GM23338 (cell line): ENCODE data around the gene ZNF518A. TPM values are rescaled to one million over a fixed set of nuclear protein-coding genes. Genes with fewer than 3 reads are reported as not detected.

Experiments used
- ATAC-seq: fragments of 200-7000 bp; cut with Tn5 transposase; 3 replicates; pipeline ENCODE4 v1.9.1; 2020
- DNase-seq: peaks from one replicate; pipeline ENCODE4 v3.0.0-alpha.2; 2015; ENCODE audit warnings: low spot score
- H2AFZ ChIP-seq: fragments of 200-600 bp; sonication (generic); 2 replicates; pipeline ENCODE4 v1.8.0; 2016; ENCODE audit warnings: antibody characterized with exemption, mild to moderate bottlenecking, moderate library complexity
- H3F3A ChIP-seq: fragments of 200-600 bp; sonication (generic); replicated peaks from 2 replicates; pipeline ENCODE4 v1.8.0; 2017; ENCODE audit warnings: antibody characterized with exemption, mixed run types, low read depth
- H3K27ac ChIP-seq: fragments of 200-600 bp; sonication (generic); 2 replicates; pipeline ENCODE4 v1.6.1; 2016; ENCODE audit warnings: low read depth
- H3K27me3 ChIP-seq: fragments of 200-600 bp; sonication (generic); 2 replicates; pipeline ENCODE4 v1.8.0; 2016; ENCODE audit warnings: mild to moderate bottlenecking, mixed run types, moderate library complexity; ENCODE audit not compliant: insufficient read depth
- H3K36me3 ChIP-seq: fragments of 200-600 bp; sonication (generic); 2 replicates; pipeline ENCODE4 v1.8.0; 2016; ENCODE audit warnings: mild to moderate bottlenecking; ENCODE audit not compliant: insufficient read depth
- H3K4me1 ChIP-seq: fragments of 200-600 bp; sonication (generic); 2 replicates; pipeline ENCODE4 v1.8.0; 2016; ENCODE audit warnings: mild to moderate bottlenecking, moderate library complexity; ENCODE audit not compliant: insufficient read depth
- H3K4me2 ChIP-seq: fragments of 200-600 bp; sonication (generic); 2 replicates; pipeline ENCODE4 v1.7.1; 2017; ENCODE audit warnings: mixed run types
- H3K4me3 ChIP-seq: fragments of 200-600 bp; sonication (generic); 2 replicates; pipeline ENCODE4 v1.6.1; 2016; ENCODE audit warnings: mixed run types
- H3K79me2 ChIP-seq: fragments of 200-600 bp; sonication (generic); replicated peaks from 2 replicates; pipeline ENCODE4 v1.8.0; 2017; ENCODE audit warnings: mild to moderate bottlenecking; ENCODE audit not compliant: insufficient read depth
- H3K9me2 ChIP-seq: fragments of 200-600 bp; sonication (generic); 2 replicates; pipeline ENCODE4 v1.8.0; 2017; ENCODE audit not compliant: insufficient read depth
- H4K20me1 ChIP-seq: fragments of 200-600 bp; sonication (generic); replicated peaks from 2 replicates; pipeline ENCODE4 v1.8.0; 2017; ENCODE audit warnings: mild to moderate bottlenecking; ENCODE audit not compliant: insufficient read depth
- H3K27ac Mint-ChIP-seq: 2 replicates; pipeline ENCODE4 v1.8.0; 2020; ENCODE audit warnings: inconsistent platforms, mild to moderate bottlenecking, moderate library complexity, mixed read lengths
- H3K27me3 Mint-ChIP-seq: 3 replicates; pipeline ENCODE4 v1.8.0; 2022; ENCODE audit warnings: low read depth, mild to moderate bottlenecking, moderate library complexity, mixed read lengths, inconsistent platforms; ENCODE audit not compliant: insufficient read depth, poor library complexity
- H3K36me3 Mint-ChIP-seq: 3 replicates; pipeline ENCODE4 v1.8.0; 2021; ENCODE audit warnings: low read depth, mild to moderate bottlenecking, inconsistent platforms, moderate library complexity, mixed read lengths
- H3K4me1 Mint-ChIP-seq: 3 replicates; pipeline ENCODE4 v1.8.0; 2020; ENCODE audit warnings: mild to moderate bottlenecking, inconsistent platforms, mixed read lengths
- H3K4me3 Mint-ChIP-seq: 3 replicates; pipeline ENCODE4 v1.8.0; 2021; ENCODE audit warnings: moderate library complexity, mild to moderate bottlenecking, inconsistent platforms, mixed read lengths
- H3K9me3 Mint-ChIP-seq: 3 replicates; pipeline ENCODE4 v1.8.0; 2020; ENCODE audit warnings: moderate library complexity, mild to moderate bottlenecking, inconsistent platforms, mixed read lengths
- CREB1 ChIP-seq: fragments of 250-450 bp; sonication (Bioruptor Pico); IDR thresholded peaks from 2 replicates; pipeline ENCODE4 v1.5.0; 2020; ENCODE audit warnings: low read depth, mild to moderate bottlenecking, moderate library complexity
- JUNB ChIP-seq: IDR thresholded peaks from one replicate; pipeline ENCODE4 v1.6.1; 2016; ENCODE audit warnings: antibody characterized with exemption; ENCODE audit not compliant: unreplicated experiment
- POLR2AphosphoS5 ChIP-seq: IDR thresholded peaks from 2 replicates; pipeline ENCODE4 v1.6.1; 2016; ENCODE audit warnings: antibody characterized with exemption, low read depth
- REST ChIP-seq: IDR thresholded peaks from one replicate; pipeline ENCODE4 v1.6.1; 2018; ENCODE audit warnings: antibody characterized with exemption; ENCODE audit not compliant: unreplicated experiment
- ZNF331 ChIP-seq: fragments of 250-450 bp; sonication (Bioruptor Pico); IDR thresholded peaks from 2 replicates; pipeline ENCODE4 v1.5.0; 2020; ENCODE audit warnings: low read depth, mild to moderate bottlenecking, moderate library complexity
- ZNF462 ChIP-seq: fragments of 250-450 bp; sonication (Bioruptor Pico); IDR thresholded peaks from 2 replicates; pipeline ENCODE4 v1.5.0; 2020; ENCODE audit warnings: mild to moderate bottlenecking, moderate library complexity
- polyA plus RNA-seq: library from polyadenylated mRNA; unstranded; fragments of >200 nt; fragmentation: Nextera tagmentation; extraction: Ambion mirVana; gene quantifications from 2 replicates; pipeline ENCODE4 v1.2.1, GENCODE V29; 2016
- total RNA-seq: library from RNA; depleted of rRNA; stranded (reverse); fragments of >200 nt; shearing (Covaris generic); gene quantifications from 2 replicates; pipeline ENCODE4 v1.2.3, GENCODE V29; 2014
- TF ChIP-seq, protein P1 (sequence below), 2 experiments: fragments of 200-600 bp in 1 of 2; sonication (generic) in 1 of 2; conservative IDR thresholded peaks; 2 replicates each; pipeline versions ENCODE4 v1.5.1 to v1.6.1; 2016 to 2017; ENCODE audit warnings: antibody characterized with exemption in 2 of 2, low read depth in 2 of 2, mild to moderate bottlenecking in 2 of 2, moderate library complexity in 1 of 2

ZNF518A gene
- total and polyA plus RNA-seq, 2 experiments from 2014 or later = 44.6 to 52.1 TPM

- no peaks in the 10 kb centered on the region for H3K9me3 Mint-ChIP-seq
- Histone ChIP-seq H3K4me2 (peak overlapping the region; percentile 64), H4K20me1 (no peaks in the 10 kb centered on the region), H3F3A (no peaks in the 10 kb centered on the region), H2AFZ (peak overlapping the region; percentile 65; the same call in 1 of the 2 replicates), H3K27me3 (no peaks in the 10 kb centered on the region), H3K79me2 (no peaks in the 10 kb centered on the region), H3K4me1 (peaks cover 12% of the 10 kb centered on the region), H3K36me3 (no peaks in the 10 kb centered on the region), H3K9me2 (no peaks in the 10 kb centered on the region), H3K4me3 (no peak overlapping the region; the same call in 1 of the 2 replicates), H3K27ac (no peak overlapping the region)
- ATAC-seq (peak; percentile 91), DNase-seq (peak; percentile 54)
- H3K4me1 Mint-ChIP-seq = peaks cover 20% of the 10 kb centered on the region
- TF ChIP-seq, protein P1, sequence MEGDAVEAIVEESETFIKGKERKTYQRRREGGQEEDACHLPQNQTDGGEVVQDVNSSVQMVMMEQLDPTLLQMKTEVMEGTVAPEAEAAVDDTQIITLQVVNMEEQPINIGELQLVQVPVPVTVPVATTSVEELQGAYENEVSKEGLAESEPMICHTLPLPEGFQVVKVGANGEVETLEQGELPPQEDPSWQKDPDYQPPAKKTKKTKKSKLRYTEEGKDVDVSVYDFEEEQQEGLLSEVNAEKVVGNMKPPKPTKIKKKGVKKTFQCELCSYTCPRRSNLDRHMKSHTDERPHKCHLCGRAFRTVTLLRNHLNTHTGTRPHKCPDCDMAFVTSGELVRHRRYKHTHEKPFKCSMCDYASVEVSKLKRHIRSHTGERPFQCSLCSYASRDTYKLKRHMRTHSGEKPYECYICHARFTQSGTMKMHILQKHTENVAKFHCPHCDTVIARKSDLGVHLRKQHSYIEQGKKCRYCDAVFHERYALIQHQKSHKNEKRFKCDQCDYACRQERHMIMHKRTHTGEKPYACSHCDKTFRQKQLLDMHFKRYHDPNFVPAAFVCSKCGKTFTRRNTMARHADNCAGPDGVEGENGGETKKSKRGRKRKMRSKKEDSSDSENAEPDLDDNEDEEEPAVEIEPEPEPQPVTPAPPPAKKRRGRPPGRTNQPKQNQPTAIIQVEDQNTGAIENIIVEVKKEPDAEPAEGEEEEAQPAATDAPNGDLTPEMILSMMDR (conservative IDR thresholded peaks at IDR 0.05; ENCODE audit: low read depth in 2 of 2) = no peak
- no peak for TF ChIP-seq CREB1 (CRISPR knock-in tag)
- TF ChIP-seq REST = no peak
- TF ChIP-seq ZNF331 (CRISPR knock-in tag) = no peak
- peak; percentile 69 for TF ChIP-seq ZNF462 (CRISPR knock-in tag)
- TF ChIP-seq JUNB = no peak
- no peak for TF ChIP-seq POLR2AphosphoS5
- H3K27me3 Mint-ChIP-seq = peaks cover 3% of the 10 kb centered on the region
- H3K27ac Mint-ChIP-seq = no peak overlapping the region
- no peaks in the 10 kb centered on the region for H3K36me3 Mint-ChIP-seq
- no peak overlapping the region for H3K4me3 Mint-ChIP-seq
These were observed 75.5 kb downstream of the ZNF518A start for GRCh38 chr10:96205580-96205979.
